Endothelial cell of umbilical vein (primary cell): ENCODE results near the gene TMEM181. TPM values are rescaled to one million over a fixed set of nuclear protein-coding genes. Genes with fewer than 3 reads are reported as not detected.
"Not testable (repeated sequence)": the region's sequence is repeated elsewhere in the genome, so short reads cannot be mapped to it uniquely, and the experiment has no call there.

Experiments
- BruUV-seq: library from RNA; stranded (reverse); fragments of 400-500 nt; replicated peaks from 2 replicates; lab custom pipeline; 2021; lab: Mats Ljungman, UMichigan
- CTCF ChIA-PET: fragments of 300-600, 350-600 bp; sonication (Branson Sonifier 250); formaldehyde crosslinking; loops from one replicate; lab custom pipeline; 2021; ENCODE audit warnings: antibody characterized with exemption, inconsistent platforms; lab: Charles Lee
- POLR2A ChIA-PET: fragments of 300-600, 350-600 bp; sonication (Branson Sonifier 250); formaldehyde crosslinking; loops from one replicate; lab custom pipeline; 2021; ENCODE audit warnings: antibody characterized with exemption, inconsistent platforms; lab: Charles Lee
- DNase-seq: peaks from one replicate; pipeline ENCODE4 v3.0.0-alpha.2; 2011; ENCODE audit warnings: low read depth, low spot score
- FAIRE-seq: peaks from 2 replicates; lab custom pipeline; 2011; peaks lifted over from hg19 to GRCh38; lab: Jason Lieb, UNC
- H2AFZ ChIP-seq: 2 replicates; pipeline ENCODE4 v1.6.0; 2012; ENCODE audit warnings: low read depth, low read length, control low read depth, inconsistent platforms
- H3K27ac ChIP-seq: 2 replicates; pipeline ENCODE4 v1.5.1; 2011; ENCODE audit warnings: low read depth, mild to moderate bottlenecking, control low read depth, low read length, moderate library complexity; ENCODE audit not compliant: insufficient read depth
- H3K27me3 ChIP-seq, 2 experiments: 2 replicates each; pipeline versions ENCODE4 v1.6.0 to v1.6.1; 2011; ENCODE audit warnings: low read length in 2 of 2, mixed read lengths in 1 of 2; ENCODE audit not compliant: control insufficient read depth in 2 of 2, insufficient read depth in 2 of 2
- H3K36me3 ChIP-seq, 2 experiments: 2 replicates in 1 of 2; 3 replicates in 1 of 2; pipeline ENCODE4 v1.5.1; 2011; ENCODE audit warnings: low read length in 2 of 2, mild to moderate bottlenecking in 1 of 2, moderate library complexity in 1 of 2; ENCODE audit not compliant: control insufficient read depth in 2 of 2, insufficient read depth in 2 of 2; ENCODE audit errors: extremely low read depth in 1 of 2
- H3K4me1 ChIP-seq: 3 replicates; pipeline ENCODE4 v1.5.1; 2011; ENCODE audit warnings: mild to moderate bottlenecking, low read length; ENCODE audit not compliant: control insufficient read depth, insufficient read depth; ENCODE audit errors: extremely low read depth
- H3K4me2 ChIP-seq: 2 replicates; pipeline ENCODE4 v1.6.1; 2011; ENCODE audit warnings: low read length, control low read depth, mixed read lengths; ENCODE audit not compliant: insufficient read depth
- H3K4me3 ChIP-seq, 3 experiments: fragments of 200-600 bp in 1 of 3; sonication (generic), shearing (Covaris generic) in 1 of 3; replicated peaks in 1 of 3; 2 replicates each; pipeline ENCODE4 v1.5.1; 2011 to 2016; ENCODE audit warnings: control low read depth in 3 of 3, low read length in 3 of 3, mild to moderate bottlenecking in 2 of 3, inconsistent platforms in 1 of 3, low read depth in 1 of 3, moderate library complexity in 1 of 3; ENCODE audit not compliant: insufficient read depth in 1 of 3
- H3K79me2 ChIP-seq: 2 replicates; pipeline ENCODE4 v1.6.0; 2012; ENCODE audit warnings: low read length, inconsistent platforms; ENCODE audit not compliant: control insufficient read depth, insufficient read depth
- H3K9ac ChIP-seq: replicated peaks from 2 replicates; pipeline ENCODE3; 2011; ENCODE audit warnings: low read length, control low read depth; ENCODE audit not compliant: insufficient read depth; ENCODE audit errors: extremely low read depth
- H3K9me1 ChIP-seq: replicated peaks from 3 replicates; pipeline ENCODE4 v1.6.0; 2011; ENCODE audit warnings: mild to moderate bottlenecking, low read length; ENCODE audit not compliant: control insufficient read depth, insufficient read depth; ENCODE audit errors: extremely low read depth
- H3K9me3 ChIP-seq: replicated peaks from 2 replicates; pipeline ENCODE4 v1.5.1; 2012; ENCODE audit warnings: low read length, inconsistent platforms; ENCODE audit not compliant: control insufficient read depth, insufficient read depth
- H4K20me1 ChIP-seq: replicated peaks from 2 replicates; pipeline ENCODE3; 2011; ENCODE audit warnings: mild to moderate bottlenecking, low read length; ENCODE audit not compliant: control insufficient read depth, insufficient read depth; ENCODE audit errors: extremely low read depth
- CTCF ChIP-seq, 2 donors: IDR thresholded peaks; 1 replicate in 1 of 2; 2 replicates in 1 of 2; pipeline ENCODE4 v1.5.1; 2011; ENCODE audit warnings: low read length in 2 of 2, mild to moderate bottlenecking in 2 of 2, moderate library complexity in 2 of 2, control low read depth in 1 of 2, inconsistent platforms in 1 of 2, low read depth in 1 of 2; ENCODE audit not compliant: insufficient read depth in 1 of 2; ENCODE audit errors: extremely low read depth in 1 of 2
- EZH2 ChIP-seq: IDR thresholded peaks from 2 replicates; pipeline ENCODE4 v1.6.1; 2012; ENCODE audit warnings: borderline replicate concordance, low read depth, mild to moderate bottlenecking, moderate library complexity, low read length, inconsistent platforms; ENCODE audit not compliant: severe bottlenecking
- FOS ChIP-seq: IDR thresholded peaks from 2 replicates; pipeline ENCODE4 v1.6.1; 2011; ENCODE audit warnings: mild to moderate bottlenecking, low read length, moderate library complexity, borderline replicate concordance; ENCODE audit not compliant: insufficient read depth
- GATA2 ChIP-seq: IDR thresholded peaks from 2 replicates; pipeline ENCODE4 v1.7.0; 2011; ENCODE audit warnings: low read depth, mild to moderate bottlenecking, moderate library complexity, mixed read lengths, low read length; ENCODE audit not compliant: insufficient read length, insufficient read depth
- JUN ChIP-seq: IDR thresholded peaks from 2 replicates; pipeline ENCODE4 v1.6.1; 2011; ENCODE audit warnings: borderline replicate concordance, low read depth; ENCODE audit not compliant: insufficient read length, insufficient read depth
- MAX ChIP-seq: IDR thresholded peaks from 2 replicates; pipeline ENCODE4 v1.6.1; 2011; ENCODE audit not compliant: insufficient read depth, insufficient read length
- MYC ChIP-seq: IDR thresholded peaks from one replicate; pipeline ENCODE4 v1.6.1; 2011; ENCODE audit warnings: mild to moderate bottlenecking, low read depth, low read length
- POLR2A ChIP-seq: IDR thresholded peaks from 2 replicates; pipeline ENCODE4 v1.6.1; 2012; ENCODE audit warnings: low read depth, mild to moderate bottlenecking, control low read depth, low read length
- POLR2AphosphoS5 ChIP-seq: IDR thresholded peaks from 2 replicates; pipeline ENCODE4 v1.6.1; 2012; ENCODE audit warnings: low read depth, mild to moderate bottlenecking, control low read depth, low read length, moderate library complexity; ENCODE audit not compliant: insufficient read depth
- dilution Hi-C: fragments of 300-500 bp; cut with MboI; formaldehyde crosslinking; loops from one replicate; pipeline ENCODE4 v1.15.0; 2019; ENCODE audit warnings: low sequenced_read_pairs; ENCODE audit not compliant: extremely low pct_ligation_motif_present
- intact Hi-C: fragments of 100-400 bp; cut with micrococcal nuclease; formaldehyde crosslinking; loops from one replicate; pipeline ENCODE4 v1.10.0; 2022
- polyA plus RNA-seq, 4 experiments: library from polyadenylated mRNA; depleted of rRNA in 3 of 4; stranded (reverse) in 3 of 4; unstranded in 1 of 4; fragments of >200 nt; gene quantifications; 2 replicates each; pipeline versions ENCODE4 v1.2.1 to v1.2.3, GENCODE V29; 2011 to 2012; ENCODE audit warnings: missing spikeins in 1 of 4
- total RNA-seq: library from RNA; stranded (reverse); gene quantifications from 2 replicates; pipeline ENCODE4 v1.2.3, GENCODE V29; 2021

The TMEM181 gene
- total and polyA plus RNA-seq, 2 donors (not counting 3 experiments of a cell fraction or from before 2014, with no cell fraction given), result 21.7 to 33.5 TPM

GRCh38 chr6:158605266-158605878 is 45.5 kb downstream of the TMEM181 start:
- Histone ChIP-seq H3K9me1 (no peaks in the 10 kb centered on the region), H3K4me3 (no peak overlapping the region), H4K20me1 (no peaks in the 10 kb centered on the region), H3K27me3 (no peaks in the 10 kb centered on the region), H3K9ac (no peak overlapping the region), H3K79me2 (no peaks in the 10 kb centered on the region), H2AFZ (no peak overlapping the region), H3K4me1 (no peaks in the 10 kb centered on the region), H3K27ac (no peak overlapping the region), H3K36me3 (peaks cover 8 to 34% of the 10 kb centered on the region in 2 experiments), H3K4me2 (no peak overlapping the region), H3K9me3 (no peaks in the 10 kb centered on the region)
- dilution Hi-C loops (no loop called here), intact Hi-C loops (loop anchor here (1.0 kb wide), 4 partner anchors 44 to 391 kb away; no protein-coding TSS in a partner anchor)
- POLR2A ChIA-PET, result interaction anchor here (0.7 to 1.3 kb wide), 2 partner anchors 391 to 404 kb away, joined by 3 to 6 read pairs; no protein-coding TSS in a partner anchor
- DNase-seq, result peak; percentile 85
- no TSS peak for BruUV-seq
- FAIRE-seq, result peak; percentile 99
- TF ChIP-seq POLR2AphosphoS5 (no peak), GATA2 (no peak), MYC (peak; percentile 29), CTCF (IDR thresholded peaks at IDR 0.05; ENCODE audit: extremely low read depth in 1 of 2, insufficient read depth in 1 of 2, low read depth in 1 of 2, low read length in 2 of 2) (peak; percentile 68 to 72), JUN (no peak), EZH2 (no peak), FOS (no peak), POLR2A (no peak), MAX (no peak)
- CTCF ChIA-PET, result interaction anchor here (0.6 to 6.5 kb wide), 33 partner anchors 10 to 414 kb away, joined by 3 to 154 read pairs (median 5); no protein-coding TSS in a partner anchor

- dilution Hi-C loops, intact Hi-C loops, H3K27me3 ChIP-seq, H4K20me1 ChIP-seq, H2AFZ ChIP-seq, H3K4me1 ChIP-seq, H3K9me3 ChIP-seq, H3K27ac ChIP-seq, H3K4me3 ChIP-seq, H3K9me1 ChIP-seq, FAIRE-seq, BruUV-seq, H3K4me2 ChIP-seq, DNase-seq, H3K79me2 ChIP-seq, H3K9ac ChIP-seq: not testable (repeated sequence)
- H3K36me3 ChIP-seq, result peaks cover 9 to 39% of the 10 kb centered on the region in 2 experiments
- CTCF ChIA-PET, result interaction anchor here (0.8 to 6.5 kb wide), 14 partner anchors 15 to 392 kb away, joined by 3 to 154 read pairs (median 6); no protein-coding TSS in a partner anchor
- POLR2A ChIA-PET, result interaction anchor here (1.3 kb wide), 1 partner anchor 392 kb away, joined by 6 read pairs; no protein-coding TSS in a partner anchor
Measured at GRCh38 chr6:158606011-158606410, 46.1 kb downstream of the TMEM181 start.
